Fibroblast of lung (primary cell): ENCODE data around the gene LMO2. TPM values are rescaled to one million over a fixed set of nuclear protein-coding genes. Genes with fewer than 3 reads are reported as not detected.
"Not testable (repeated sequence)": the region's sequence is repeated elsewhere in the genome, so short reads cannot be mapped to it uniquely, and the experiment has no call there.

Source experiments
- DNase-seq, 2 donors: peaks; one replicate each; pipeline versions ENCODE4 v3.0.0 to v3.0.0-alpha.2; 2010; ENCODE audit warnings: low read depth in 2 of 2
- H2AFZ ChIP-seq: 2 replicates; pipeline ENCODE4 v1.5.1; 2012; ENCODE audit warnings: low read length, control low read depth, inconsistent platforms
- H3K27ac ChIP-seq: 2 replicates; pipeline ENCODE4 v1.5.1; 2011; ENCODE audit warnings: low read length, control low read depth; ENCODE audit not compliant: insufficient read depth
- H3K27me3 ChIP-seq: 2 replicates; pipeline ENCODE4 v1.5.1; 2011; ENCODE audit warnings: mild to moderate bottlenecking, low read length; ENCODE audit not compliant: control insufficient read depth, insufficient read depth
- H3K36me3 ChIP-seq: 2 replicates; pipeline ENCODE4 v1.5.1; 2011; ENCODE audit warnings: low read length; ENCODE audit not compliant: control insufficient read depth, insufficient read depth
- H3K4me1 ChIP-seq: 2 replicates; pipeline ENCODE4 v1.5.1; 2011; ENCODE audit warnings: low read length; ENCODE audit not compliant: control insufficient read depth, insufficient read depth; ENCODE audit errors: extremely low read depth
- H3K4me2 ChIP-seq: 2 replicates; pipeline ENCODE4 v1.5.1; 2011; ENCODE audit warnings: low read length, control low read depth; ENCODE audit not compliant: insufficient read depth; ENCODE audit errors: extremely low read depth
- H3K4me3 ChIP-seq, 4 experiments: fragments of 200-600 bp in 1 of 4; sonication (generic) in 1 of 4; replicated peaks in 1 of 4; 2 replicates each; pipeline ENCODE4 v1.5.1; 2011 to 2016; ENCODE audit warnings: low read length in 4 of 4, low read depth in 3 of 4, mild to moderate bottlenecking in 3 of 4, control low read depth in 2 of 4, inconsistent platforms in 1 of 4, mixed read lengths in 1 of 4; ENCODE audit not compliant: insufficient read depth in 1 of 4; ENCODE audit errors: control extremely low read depth in 1 of 4
- H3K79me2 ChIP-seq: 2 replicates; pipeline ENCODE4 v1.5.1; 2012; ENCODE audit warnings: mild to moderate bottlenecking, low read length, inconsistent platforms; ENCODE audit not compliant: control insufficient read depth, insufficient read depth
- H3K9ac ChIP-seq: 2 replicates; pipeline ENCODE4 v1.5.1; 2011; ENCODE audit warnings: mild to moderate bottlenecking, low read length, control low read depth; ENCODE audit not compliant: insufficient read depth
- H3K9me3 ChIP-seq: 2 replicates; pipeline ENCODE4 v1.5.1; 2012; ENCODE audit warnings: low read depth, low read length; ENCODE audit not compliant: control insufficient read depth, insufficient read depth
- H4K20me1 ChIP-seq: 2 replicates; pipeline ENCODE4 v1.5.1; 2011; ENCODE audit warnings: low read length; ENCODE audit not compliant: control insufficient read depth, insufficient read depth; ENCODE audit errors: extremely low read depth
- EZH2 ChIP-seq: IDR thresholded peaks from 2 replicates; pipeline ENCODE4 v1.5.1; 2012; ENCODE audit warnings: low read length, control low read depth, mild to moderate bottlenecking; ENCODE audit errors: missing control alignments
- polyA plus RNA-seq, 2 donors: library from polyadenylated mRNA; depleted of rRNA in 1 of 2; stranded (reverse) in 1 of 2; unstranded in 1 of 2; fragments of >200 nt; gene quantifications; 2 replicates each; pipeline ENCODE4 v1.2.1, GENCODE V29; 2011 to 2012; ENCODE audit warnings: missing spikeins in 1 of 2
- total RNA-seq: library from RNA; depleted of rRNA; stranded (reverse); fragments of >200 nt; gene quantifications from 2 replicates; pipeline ENCODE4 v1.2.1, GENCODE V29; 2014
- TF ChIP-seq, protein P1 (sequence below), 2 donors: IDR thresholded peaks in 1 of 2; conservative IDR thresholded peaks in 1 of 2; 1 replicate in 1 of 2; 2 replicates in 1 of 2; pipeline ENCODE4 v1.5.1; 2011 to 2012; ENCODE audit warnings: low read length in 2 of 2, control low read depth in 1 of 2, inconsistent platforms in 1 of 2, low read depth in 1 of 2, mild to moderate bottlenecking in 1 of 2

The LMO2 gene
- total and polyA plus RNA-seq, 2 donors (not counting 1 experiment from before 2014, with no cell fraction given) = 0.03 to 0.17 TPM

DNA sequence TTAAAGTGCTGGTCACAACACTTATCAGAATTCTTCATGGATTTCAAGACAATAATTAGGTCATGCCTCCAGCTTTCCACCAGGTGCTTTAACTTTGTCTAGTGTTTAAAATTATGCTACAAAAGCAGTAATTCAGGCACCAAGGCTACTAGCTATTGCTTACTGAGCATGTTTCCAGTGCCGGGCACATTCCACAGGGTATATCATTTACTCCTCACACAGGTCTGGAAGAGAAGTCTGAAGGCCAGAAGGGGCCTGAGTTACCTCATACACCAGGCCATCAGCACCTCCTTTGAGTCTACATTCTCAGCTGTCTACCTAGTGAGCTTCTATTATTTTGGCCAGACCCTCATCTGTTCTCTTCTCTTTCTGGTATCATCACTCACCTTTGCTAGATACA is 41.7 kb upstream of the LMO2 start:
- Histone ChIP-seq H3K9ac (no peak overlapping the region), H3K27ac (no peak overlapping the region), H3K9me3 (no peaks in the 10 kb centered on the region), H3K4me1 (no peaks in the 10 kb centered on the region), H3K27me3 (no peaks in the 10 kb centered on the region), H3K36me3 (no peaks in the 10 kb centered on the region), H3K4me2 (no peak overlapping the region), H2AFZ (no peak overlapping the region), H4K20me1 (peaks cover 1% of the 10 kb centered on the region), H3K4me3 (no peak overlapping the region), H3K79me2 (no peaks in the 10 kb centered on the region)
- TF ChIP-seq EZH2 = no peak
- TF ChIP-seq, protein P1, sequence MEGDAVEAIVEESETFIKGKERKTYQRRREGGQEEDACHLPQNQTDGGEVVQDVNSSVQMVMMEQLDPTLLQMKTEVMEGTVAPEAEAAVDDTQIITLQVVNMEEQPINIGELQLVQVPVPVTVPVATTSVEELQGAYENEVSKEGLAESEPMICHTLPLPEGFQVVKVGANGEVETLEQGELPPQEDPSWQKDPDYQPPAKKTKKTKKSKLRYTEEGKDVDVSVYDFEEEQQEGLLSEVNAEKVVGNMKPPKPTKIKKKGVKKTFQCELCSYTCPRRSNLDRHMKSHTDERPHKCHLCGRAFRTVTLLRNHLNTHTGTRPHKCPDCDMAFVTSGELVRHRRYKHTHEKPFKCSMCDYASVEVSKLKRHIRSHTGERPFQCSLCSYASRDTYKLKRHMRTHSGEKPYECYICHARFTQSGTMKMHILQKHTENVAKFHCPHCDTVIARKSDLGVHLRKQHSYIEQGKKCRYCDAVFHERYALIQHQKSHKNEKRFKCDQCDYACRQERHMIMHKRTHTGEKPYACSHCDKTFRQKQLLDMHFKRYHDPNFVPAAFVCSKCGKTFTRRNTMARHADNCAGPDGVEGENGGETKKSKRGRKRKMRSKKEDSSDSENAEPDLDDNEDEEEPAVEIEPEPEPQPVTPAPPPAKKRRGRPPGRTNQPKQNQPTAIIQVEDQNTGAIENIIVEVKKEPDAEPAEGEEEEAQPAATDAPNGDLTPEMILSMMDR (conservative IDR thresholded peaks at IDR 0.05 in 1 of 2, IDR thresholded peaks at IDR 0.05 in 1 of 2; ENCODE audit: low read depth in 1 of 2, low read length in 2 of 2) = no peak
- DNase-seq = no peak

DNA sequence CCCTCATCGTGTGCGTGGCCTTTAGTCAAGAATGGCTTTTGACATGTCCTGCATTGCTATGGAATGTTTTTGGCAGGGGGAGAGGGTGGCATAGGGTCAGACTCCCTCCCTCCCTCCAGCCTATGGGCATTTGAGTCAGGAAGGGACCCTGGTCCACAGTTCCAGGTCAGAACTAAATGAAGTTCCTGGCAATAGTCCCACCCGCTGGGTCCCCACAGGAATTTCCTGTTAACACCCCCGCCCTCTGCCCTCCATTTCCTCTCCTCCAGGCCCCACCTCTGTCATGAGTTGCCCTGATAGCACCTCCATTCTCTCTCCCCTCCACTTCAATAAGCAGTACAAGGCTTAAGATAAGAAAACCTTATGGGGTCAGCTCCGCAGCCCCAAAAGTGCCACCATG is 40.8 kb upstream of the LMO2 start:
- DNase-seq = no peak
- TF ChIP-seq EZH2 = no peak
- TF ChIP-seq, protein P1 (conservative IDR thresholded peaks at IDR 0.05 in 1 of 2, IDR thresholded peaks at IDR 0.05 in 1 of 2; ENCODE audit: low read depth in 1 of 2, low read length in 2 of 2) = no peak
- Histone ChIP-seq H2AFZ (no peak overlapping the region), H3K36me3 (no peaks in the 10 kb centered on the region), H3K79me2 (no peaks in the 10 kb centered on the region), H3K27ac (no peak overlapping the region), H3K27me3 (no peaks in the 10 kb centered on the region), H3K9ac (no peak overlapping the region), H3K4me3 (no peak overlapping the region), H4K20me1 (peaks cover 1% of the 10 kb centered on the region), H3K9me3 (no peaks in the 10 kb centered on the region), H3K4me1 (no peaks in the 10 kb centered on the region), H3K4me2 (no peak overlapping the region)

GRCh38 chr11:33931739-33932366 is 40.0 kb upstream of the LMO2 start:
- not testable (repeated sequence) for H3K4me2 ChIP-seq, H3K27ac ChIP-seq, H3K36me3 ChIP-seq, H3K4me3 ChIP-seq, H2AFZ ChIP-seq, DNase-seq, H3K27me3 ChIP-seq, H3K9ac ChIP-seq, H3K9me3 ChIP-seq, H3K79me2 ChIP-seq, H3K4me1 ChIP-seq, H4K20me1 ChIP-seq
